PC-9 (cell line): ENCODE data around the gene HPCA.

Source experiments
- CTCF ChIP-seq: fragments of 200-600 bp; sonication (generic); conservative IDR thresholded peaks from 2 replicates; pipeline ENCODE4 v1.6.1; 2017; ENCODE audit warnings: mixed run types, antibody characterized with exemption, mild to moderate bottlenecking, moderate library complexity
- EZH2 ChIP-seq: fragments of 200-600 bp; sonication (generic); IDR thresholded peaks from 2 replicates; pipeline ENCODE4 v1.8.0; 2017; ENCODE audit warnings: antibody characterized with exemption, low read depth

DNA sequence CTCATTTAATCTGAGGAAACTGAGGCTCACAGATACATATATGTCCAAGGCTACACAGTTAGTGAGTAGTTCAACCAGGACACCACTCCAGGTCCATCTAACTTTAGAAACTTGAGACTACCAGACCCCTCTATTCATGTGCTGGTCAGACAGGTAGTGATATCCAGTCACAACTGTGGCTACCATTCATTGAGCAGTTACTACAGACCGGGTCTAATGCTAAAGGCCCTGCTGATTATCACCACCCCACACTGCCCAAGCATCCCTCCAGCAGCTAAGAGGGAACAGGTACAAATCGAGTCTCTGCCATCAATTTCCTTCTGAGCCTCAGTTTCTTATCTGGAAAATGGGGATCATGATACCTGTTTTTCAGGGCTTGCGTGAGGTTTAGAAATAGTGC is 5.3 kb downstream of the HPCA start:
- TF ChIP-seq CTCF = no peak
- no peak for TF ChIP-seq EZH2
